ENCODE data around the gene GRIN3A.
"Not testable (repeated sequence)": the region's sequence is repeated elsewhere in the genome, so short reads cannot be mapped to it uniquely, and the experiment has no call there.

GRIN3A gene

DNA sequence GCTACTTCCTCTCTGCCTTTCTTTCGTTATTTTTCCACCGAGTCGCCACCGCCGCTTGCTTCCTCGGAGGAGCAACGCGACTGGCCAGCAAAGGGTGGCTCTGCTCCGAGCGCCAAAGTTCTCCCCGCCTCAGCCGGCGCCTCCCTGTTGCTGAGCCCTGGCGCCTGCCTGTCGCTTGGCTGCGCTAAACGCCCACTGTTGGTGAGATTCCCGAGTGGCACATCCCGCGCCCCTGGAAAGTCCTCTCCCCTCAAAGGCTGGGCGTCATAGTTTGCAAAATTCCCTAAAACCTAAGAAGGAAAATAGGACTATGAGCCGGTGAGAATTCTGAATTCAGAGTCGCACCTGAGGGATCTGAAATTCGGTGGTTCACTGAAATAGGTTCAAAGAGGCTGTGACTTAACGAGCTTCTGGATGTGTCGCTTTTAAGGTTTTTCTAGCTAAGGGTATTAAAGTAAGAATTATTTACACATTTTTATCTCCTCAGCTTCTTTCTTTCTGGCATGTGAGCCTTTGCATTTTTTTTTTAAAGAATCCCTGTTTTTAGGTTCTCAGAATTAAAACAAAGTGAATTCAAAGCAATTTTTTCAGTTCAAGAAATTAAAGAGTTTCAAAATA, at the start of gene GRIN3A:
Gene GRIN3A (minus strand): TSS at position 82 of the 618 bp plus-strand sequence. CDS start 668 bp downstream, outside the sequence.
- DNase-seq = no peak

DNA sequence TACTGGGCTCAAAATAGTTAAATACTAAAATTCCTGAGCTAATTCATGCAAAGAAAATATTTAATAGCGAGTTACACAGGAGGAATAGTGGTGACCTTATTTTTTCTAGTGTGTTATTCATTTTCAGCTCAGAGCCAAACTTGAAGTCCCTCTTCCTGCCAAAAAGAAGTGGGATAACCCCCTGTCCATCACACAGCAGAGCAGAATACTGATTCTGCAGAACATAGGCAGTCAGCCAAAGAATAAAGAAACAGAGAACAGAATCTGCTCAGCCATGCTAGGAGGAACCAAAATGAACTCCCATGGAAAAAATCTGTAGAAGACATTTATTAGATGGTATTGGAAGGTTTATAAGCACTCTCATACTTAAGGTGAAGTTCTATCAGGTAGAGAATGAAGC, 49.4 kb upstream of the GRIN3A start:
- no peak for DNase-seq

DNA sequence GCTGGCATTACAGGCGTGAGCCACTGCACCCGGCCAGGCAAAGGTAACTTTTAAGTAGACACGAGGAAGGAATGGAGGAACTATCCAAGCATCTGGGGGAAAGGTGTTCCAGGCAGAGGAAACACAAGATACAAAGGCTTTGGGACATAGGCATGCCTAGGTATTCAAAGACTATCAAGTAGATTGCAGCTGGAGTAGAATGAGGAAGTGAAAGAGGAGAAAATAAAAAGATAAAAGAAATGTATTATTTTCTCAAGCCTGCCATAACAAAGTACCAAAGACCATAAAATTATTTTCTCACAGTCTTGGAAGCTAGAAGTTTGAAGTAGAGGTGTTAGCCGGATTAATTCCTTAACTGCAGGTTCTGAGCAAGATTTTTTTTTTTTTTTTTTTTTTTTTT, 39.9 kb upstream of the GRIN3A start:
- no peak for DNase-seq

DNA sequence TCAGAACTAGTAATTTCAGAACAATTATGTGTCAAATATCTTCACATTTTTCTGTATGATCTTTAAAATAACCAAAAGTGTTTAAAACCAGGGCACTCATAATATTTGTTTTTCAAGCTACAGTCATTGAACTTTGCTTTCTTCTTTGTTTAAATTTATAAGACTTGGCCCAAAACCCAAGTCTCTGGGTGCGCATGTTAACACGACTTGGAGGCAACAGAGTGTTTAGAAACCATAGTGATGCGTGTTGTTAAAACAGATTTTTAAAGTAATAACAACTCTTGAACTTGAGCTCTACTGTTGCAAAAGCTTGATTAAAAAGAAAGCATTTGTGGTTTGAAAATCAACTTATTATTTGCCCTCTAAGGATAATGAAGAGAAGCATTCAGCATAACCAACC, 26.0 kb upstream of the GRIN3A start:
- DNase-seq = no peak

DNA sequence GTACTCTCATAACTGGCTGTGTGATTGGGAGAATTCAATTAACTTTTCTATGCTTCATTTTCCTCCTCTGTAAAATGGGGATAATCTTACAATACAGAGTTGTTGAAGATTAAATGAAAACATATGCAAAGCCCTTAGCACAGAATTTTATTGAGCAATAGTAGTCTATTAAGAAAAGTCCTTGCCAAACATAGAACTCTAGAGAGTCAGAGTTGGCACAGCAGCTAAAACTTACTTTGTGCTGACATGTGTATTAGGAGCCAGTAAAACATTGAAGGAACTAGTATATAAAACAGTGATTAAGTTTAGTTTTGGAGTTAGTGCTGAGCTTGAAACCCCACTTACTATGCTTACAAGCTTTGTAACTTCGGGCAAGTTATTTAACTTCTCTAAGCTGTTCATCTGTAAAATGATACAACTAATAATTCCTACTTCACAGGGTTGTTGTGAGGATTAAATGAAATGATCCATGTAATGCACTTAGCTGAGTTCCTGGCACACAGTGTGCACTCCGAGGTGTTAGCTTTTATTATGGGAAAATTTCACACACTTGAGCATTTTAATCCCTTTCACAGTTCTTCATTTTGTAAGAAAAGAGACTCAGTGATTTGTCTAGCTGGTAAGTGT, 20.0 kb upstream of the GRIN3A start:
- DNase-seq = no peak

DNA sequence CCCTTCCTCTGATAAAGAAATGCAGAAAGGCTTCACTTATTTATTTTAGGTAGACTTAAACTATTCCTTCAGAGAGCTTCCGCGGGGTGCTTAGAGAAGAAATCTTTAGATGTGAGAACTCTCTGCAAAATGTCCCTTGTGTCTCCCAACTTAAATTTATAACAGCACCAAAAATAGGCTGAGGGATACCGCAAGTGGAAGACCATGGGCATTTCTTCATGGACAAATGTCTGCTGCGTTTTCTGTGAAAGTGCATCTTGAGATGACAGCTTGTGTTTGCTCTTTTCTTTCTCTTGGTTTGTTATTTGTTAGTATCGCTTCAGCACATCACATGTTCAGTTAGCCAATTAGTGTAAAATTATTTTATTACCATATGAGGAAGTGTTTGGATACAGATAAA, 15.3 kb upstream of the GRIN3A start:
- DNase-seq = no peak

DNA sequence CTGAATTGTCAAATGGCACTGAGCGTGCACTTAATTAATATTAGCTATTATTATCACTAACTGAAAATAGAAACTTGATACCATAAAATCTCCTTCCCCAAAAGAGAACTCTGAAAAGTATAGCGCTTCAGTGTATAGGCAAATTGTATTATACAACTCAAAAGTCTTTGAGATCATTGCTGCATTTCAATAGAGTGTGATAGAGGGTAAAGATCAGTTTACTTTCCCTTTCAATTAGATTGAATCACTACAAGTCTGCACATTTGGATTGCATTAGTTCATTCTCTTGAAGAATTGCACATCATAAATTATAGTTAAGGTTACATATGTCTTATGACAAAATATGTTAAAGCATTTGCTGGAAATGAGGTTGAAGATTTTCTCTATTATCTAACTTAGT, 13.4 kb upstream of the GRIN3A start:
- no peak for DNase-seq

DNA sequence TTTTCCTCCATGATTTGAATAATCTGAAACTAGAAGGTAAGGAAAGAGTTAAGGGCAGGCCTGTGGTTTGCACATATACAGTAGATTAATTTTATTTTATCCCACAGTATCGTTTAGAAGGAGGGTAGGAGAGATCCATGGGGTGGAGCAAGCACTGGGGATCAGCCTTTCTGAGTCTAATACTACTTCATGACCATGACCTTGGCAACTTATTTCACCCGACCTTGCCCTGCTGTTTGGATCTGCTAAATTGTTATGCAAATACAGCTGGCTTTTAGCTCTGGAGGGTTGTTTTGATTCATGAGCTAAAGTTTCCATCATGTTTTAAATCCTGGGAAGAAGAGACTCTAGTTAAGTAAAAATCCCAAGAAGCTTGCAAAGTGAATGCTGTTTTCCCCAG, 864 bp upstream of the GRIN3A start:
- no peak for DNase-seq

DNA sequence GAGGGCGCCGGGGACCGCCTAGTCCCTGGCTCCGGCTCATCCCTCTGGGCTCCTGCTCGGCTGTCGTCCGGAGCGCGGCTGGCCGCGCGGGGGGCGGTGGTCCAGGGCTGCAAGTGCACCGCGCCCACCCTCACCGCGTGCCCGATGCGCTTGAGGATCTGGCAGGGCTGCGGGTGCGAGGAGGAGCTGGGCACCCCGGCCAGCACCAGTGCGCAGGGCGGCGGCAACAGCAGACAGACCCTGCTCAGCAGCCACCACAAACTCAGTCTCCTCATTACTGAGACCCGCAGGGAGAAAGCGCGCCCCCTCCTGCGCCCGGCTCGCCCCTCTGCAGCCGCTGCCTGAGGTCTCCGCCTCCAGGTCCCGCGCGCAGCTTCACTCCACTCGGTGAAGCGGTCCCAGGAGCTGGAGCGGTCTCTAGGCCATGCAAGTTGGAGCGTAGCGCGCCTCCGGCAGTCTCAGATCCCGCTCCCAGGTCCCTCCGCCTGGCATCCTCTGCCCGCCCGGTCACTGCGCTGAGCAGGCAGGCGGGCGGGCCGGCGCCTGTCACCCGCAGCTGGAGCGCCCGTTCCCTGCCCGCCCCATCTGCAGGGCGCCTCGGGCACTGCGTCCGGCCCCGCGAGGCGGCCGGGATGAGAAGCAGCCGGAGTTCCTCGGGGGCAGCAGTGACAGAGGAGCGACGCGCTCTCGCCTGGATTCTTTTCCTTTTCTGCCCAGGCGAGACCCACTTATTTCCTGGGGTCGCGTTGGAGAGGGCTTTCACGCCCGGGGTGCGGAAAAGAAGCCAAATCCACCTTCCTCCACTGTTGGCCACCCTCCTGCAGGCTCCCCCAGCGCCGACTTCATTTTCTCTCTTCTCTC, 512 bp downstream of the GRIN3A start:
- DNase-seq = no peak

DNA sequence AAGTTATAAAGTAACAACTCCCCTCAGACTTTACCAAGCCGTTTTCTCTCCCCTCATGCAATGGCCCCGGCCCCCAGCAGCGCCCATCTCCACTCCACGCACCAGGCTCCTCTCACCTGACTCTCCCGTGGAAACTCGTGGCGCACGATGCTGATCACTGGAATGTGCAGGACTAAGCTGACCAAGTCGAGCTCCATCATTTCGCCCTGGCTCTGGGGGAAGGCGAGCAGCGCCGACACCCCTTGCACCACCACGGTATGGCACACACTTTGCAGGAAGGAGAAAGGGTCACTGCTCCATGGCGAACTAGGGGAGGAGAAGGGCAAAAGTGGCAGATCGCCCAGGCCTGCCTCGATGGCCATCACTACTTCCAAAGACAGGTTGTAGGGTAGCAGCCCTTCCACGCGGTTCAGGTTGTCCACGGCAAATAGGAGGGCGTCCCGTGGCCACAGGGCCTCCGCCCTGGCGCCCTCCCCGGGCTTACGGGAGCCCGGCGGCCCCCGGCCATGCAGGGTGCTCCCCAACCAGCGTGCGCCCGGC, 1.2 kb downstream of the GRIN3A start:
- no peak for DNase-seq

DNA sequence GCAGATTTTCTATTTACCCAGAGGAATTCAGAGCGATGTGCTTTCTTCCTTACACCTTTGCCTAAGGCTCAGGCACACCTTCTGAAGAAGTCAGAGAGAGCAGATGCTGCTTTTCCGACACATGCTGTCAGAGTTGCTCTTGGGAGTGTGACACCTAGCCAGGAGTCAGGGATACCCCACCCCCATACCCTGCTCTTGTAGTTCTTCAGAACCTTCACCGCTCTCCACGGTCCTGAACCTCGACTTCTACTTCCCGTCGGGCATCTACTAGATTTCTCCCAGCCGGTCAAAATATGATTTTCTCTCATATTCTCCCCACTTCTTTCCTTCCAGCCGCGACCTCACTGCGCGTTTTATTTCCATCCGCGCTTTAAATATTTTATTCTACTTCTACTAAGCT, 1.7 kb downstream of the GRIN3A start:
- no peak for DNase-seq

DNA sequence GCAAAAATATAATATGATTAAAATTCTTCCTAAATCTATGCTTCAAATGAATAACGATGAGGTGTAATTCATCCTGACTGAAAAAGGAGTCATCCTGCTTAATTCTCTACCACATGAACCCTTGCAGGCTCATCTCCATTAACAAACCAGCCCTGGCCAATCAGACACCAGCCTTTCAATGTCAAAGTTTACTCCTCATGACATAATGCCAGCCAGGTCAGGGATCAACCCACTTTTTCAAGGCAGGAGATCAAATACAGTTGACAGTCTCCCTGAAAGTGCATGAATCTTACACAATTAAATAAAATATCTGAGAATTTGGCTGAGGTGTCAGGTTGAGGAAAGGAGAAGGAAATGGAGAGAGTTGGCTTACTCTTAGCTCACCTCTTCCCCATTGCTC, 7.0 kb downstream of the GRIN3A start:
- no peak for DNase-seq

DNA sequence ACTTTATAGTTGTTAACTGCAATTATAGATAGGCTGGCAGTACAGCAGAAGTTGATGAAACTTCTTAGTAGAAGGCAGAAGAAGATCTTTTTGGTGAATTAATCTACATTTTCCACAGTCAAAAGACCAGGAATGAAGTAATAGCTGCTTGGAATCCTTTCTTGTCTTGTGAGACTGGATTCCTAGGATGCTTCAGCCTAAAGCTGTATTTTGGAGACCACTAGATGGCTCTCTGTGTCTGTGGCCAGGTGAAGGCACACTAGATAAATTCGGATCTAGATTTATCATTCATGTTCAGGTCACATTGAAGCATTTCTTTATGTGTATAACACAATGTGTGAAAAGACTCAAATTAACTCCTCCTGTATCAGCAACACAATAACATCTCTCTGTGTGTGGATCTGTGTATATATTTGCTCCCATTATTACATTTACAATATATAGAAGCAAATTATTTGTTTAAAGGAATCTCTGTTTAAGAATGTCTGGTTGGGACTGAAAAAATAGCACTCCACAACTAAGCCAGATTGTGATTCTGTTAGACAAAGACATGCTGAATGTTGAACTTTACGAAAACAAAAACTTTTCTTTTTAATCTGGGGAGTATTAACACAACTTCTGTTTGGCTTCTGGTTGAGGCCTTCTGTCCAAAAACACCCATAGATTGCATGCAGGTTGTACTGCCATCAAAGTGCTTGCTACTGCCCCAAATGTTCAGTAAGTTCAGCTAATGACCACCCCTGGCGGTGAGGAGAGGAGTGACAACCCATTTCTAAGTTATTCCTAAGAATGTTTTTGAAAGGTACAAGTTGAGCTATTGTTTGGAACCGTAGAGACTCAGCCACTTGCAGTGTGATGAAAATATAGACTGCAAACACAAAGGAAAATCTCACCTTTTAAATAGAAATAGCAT, 10.6 kb downstream of the GRIN3A start:
- no peak for DNase-seq

DNA sequence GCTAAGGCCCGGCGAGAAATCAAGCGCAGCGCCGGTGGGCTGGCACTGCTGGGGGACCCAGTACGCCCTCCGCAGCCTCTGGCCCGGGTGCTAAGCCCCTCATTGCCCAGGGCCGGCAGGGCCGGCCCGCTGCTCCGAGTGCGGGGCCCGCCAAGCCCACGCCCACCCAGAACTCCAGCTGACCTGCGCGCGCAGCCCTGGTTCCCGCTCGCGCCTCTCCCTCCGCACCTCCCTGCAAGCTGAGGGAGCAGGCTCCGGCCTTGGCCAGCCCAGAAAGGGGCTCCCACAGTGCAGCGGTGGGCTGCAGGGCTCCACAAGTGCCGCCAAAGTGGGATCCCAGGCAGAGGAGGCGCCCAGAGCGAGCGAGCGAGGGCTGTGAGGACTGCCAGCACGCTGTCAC, 14.2 kb downstream of the GRIN3A start:
- not testable (repeated sequence) for DNase-seq

DNA sequence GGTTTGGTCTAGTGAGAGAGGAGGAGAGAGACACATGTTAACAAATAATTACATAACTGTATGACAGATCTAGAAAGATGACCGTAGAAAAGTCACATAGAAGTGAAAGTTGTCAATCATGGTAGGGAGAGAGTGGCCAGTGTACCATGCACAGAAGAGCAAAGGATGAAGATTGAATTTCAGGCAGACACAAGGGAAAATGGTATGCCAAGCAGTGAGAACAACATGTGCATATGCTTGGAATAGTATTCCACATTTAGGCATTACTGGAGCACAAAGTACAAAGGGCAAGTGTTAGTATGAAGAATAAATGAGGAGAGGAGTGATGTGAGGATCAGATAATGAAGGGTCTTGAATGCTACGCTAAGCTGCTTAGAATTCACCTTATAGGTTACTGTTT, 20.3 kb downstream of the GRIN3A start:
- DNase-seq = no peak

DNA sequence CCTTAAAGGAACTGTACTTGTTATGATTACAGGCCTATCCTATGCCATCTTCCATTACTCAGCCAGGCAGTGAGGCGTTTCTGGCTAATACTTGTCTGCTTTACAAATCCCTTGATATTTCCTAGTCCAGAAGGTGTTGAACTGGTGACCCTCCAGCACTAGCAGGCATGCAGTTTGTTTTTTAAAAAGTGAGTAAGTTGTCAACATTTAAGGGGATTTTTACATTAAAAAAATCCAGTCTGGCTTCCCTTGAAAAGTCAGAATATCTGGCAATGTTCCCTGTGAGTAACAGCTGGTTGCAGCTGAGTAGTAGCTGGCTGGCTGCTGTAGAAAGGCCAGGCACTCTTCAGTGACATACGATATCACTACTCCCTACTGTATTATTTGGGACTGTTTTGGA, 21.8 kb downstream of the GRIN3A start:
- peak; percentile 41 for DNase-seq

DNA sequence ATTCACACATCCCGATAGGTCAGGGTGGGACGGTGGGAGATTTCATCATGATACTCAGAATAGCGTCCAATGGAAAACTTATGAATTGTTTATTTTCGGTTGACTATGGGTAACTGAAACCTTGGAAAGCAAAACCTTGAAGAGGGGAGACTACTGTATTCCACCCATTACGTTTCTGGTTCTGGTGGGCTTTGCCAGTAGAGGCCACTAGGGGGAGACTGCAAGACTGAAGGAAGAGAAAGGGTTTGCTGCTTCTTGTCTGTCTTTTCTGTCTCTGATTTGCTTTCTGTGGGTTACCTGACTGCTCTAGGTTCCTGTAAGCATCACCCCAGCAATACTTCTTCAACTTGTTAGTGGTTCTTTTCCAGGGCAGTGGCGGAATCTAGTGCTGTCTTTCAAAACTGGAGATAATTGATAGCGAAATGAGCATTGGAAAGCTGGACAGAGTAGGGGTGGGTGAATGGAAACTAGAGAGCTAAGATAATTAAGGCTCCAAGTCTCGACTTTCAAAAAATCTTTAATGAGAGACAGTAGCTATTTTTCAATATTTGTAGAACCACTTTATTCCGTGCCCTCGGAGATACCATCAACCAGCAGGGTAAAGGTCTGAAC, 27.0 kb downstream of the GRIN3A start:
- DNase-seq = no peak

DNA sequence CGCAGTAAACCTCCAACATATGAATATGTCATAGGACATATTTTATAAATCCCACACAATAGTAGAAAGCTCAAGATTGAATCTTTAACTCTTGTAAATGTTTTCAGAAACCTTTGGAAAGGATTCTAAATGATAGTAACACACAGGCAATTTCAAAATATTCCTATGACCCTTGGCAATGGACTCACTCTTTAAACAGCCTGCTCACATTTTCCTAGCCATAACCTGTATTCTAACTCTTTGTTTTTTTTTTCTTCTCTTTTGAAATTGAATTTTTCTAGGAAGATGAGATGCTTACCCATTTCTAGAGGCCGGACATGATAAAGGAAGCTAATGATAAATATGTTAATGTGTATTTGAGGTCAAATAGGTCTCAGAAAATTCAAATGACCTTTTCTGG, 29.6 kb downstream of the GRIN3A start:
- DNase-seq = no peak

DNA sequence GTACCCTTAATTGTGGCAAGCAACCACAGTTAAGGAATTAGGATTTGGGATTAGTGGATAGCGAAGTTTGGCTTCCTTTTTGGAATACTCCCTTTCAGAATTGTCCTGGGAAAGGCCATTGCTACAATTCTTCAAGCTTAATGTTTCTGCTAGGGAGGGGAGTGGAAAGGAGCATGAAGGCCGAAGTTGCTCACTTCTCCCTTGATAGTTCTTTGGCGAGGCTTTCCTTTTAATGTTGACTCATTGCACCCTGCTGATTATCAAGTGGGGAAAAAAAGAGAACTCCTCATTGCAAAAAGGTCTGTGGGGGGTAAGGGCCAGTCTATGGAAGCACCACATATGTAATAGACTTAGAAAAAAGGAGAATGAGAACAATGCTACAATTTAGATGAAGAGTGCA, 30.7 kb downstream of the GRIN3A start:
- no peak for DNase-seq

DNA sequence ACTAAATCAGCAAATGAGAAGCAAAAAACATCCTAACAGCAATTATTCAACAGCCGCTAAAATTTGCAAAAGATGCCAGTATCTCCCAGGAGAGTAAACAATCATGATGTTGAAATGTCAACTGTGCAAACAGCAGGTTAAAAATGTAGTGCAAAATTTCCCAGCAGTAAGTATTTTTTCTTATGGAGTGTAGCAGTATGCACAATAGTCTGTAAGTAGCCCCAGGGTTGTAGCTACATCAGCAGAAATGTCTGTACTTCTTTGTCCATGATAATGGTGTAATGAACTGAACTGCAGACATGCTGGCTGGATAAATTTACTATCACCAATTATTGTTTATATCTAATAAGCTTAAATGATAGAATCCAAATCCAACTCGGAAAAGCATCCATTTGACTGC, 31.4 kb downstream of the GRIN3A start:
- DNase-seq = no peak

DNA sequence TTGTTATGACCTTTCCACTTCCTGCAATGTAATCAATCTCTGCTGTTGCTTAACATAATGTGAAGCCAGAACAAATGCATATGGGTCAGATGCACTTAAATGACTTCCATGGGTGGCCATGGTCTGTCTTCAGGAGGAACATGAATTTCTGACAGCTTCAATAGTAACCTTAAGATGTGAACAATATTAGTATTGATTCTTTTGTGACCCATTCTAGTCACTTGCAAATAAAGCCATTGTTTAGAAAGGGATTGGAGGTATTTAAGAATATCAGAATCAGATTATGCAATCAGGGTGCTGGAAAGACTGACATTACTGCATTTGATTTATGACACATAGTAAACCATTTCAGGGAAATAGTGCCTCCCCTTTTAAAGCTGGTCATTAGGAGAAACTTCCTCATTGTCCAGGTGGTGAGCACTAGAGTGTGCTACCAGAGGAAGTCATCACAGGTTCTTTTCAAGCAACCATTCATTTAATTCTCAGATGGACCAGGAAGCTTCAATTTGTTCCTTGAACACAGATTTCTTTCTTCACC, 32.1 kb downstream of the GRIN3A start:
- DNase-seq = no peak

DNA sequence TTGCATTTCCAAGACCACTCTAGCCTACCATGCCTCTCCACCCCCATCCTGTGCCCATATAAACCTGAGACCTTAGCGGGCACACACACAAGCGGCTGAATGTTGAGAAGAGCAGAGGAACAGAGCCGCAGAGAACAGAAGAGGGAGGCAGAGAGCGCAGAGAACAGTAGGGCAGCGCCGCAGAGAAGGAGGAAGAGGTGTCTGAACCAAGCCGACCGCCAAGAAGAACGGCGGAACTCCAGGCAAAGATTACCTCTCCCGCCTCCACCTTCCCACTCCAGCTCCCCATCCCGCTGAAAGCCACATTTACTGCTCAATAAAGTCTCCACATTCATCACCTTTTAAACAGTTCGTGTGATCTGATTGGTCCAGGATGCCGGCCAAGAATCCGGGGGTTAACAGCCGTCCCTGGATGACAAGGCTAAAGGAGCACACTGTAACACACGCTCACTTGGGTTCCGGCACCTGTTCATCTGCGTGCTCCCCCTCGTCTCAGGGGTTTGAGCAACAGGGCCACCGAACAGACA, 33.2 kb downstream of the GRIN3A start:
- DNase-seq = no peak
